GM18511 (cell line): Measurements from ENCODE around the gene PEX11B.
"Not testable (repeated sequence)": the region's sequence is repeated elsewhere in the genome, so short reads cannot be mapped to it uniquely, and the experiment has no call there.

Source experiments
- ATAC-seq: cut with Tn5 transposase; IDR thresholded peaks from one replicate; pipeline ENCODE4 v1.9.1; 2021; ENCODE audit warnings: mild to moderate bottlenecking, moderate library complexity; ENCODE audit not compliant: unreplicated experiment

Gene PEX11B

DNA sequence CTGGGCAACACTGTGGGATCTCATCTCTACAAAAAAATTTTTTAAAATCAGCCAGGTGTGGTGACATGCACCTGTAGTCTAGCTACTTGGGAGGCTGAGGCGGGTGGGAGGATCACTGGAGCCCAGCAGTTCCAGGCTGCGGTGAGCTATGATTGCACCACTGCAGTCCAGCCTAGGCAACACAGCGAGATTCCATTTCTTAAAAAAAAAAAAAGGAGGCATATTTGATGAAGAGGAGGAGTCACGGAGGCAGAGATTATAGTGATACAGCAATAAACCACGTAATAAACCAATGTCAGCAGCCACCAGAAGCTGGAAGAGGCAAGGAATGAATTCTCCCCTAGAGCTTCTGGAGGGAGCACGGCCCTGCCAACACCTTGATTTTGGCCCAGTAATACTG lies 35.3 kb upstream of the PEX11B start:
- ATAC-seq, result no peak

DNA sequence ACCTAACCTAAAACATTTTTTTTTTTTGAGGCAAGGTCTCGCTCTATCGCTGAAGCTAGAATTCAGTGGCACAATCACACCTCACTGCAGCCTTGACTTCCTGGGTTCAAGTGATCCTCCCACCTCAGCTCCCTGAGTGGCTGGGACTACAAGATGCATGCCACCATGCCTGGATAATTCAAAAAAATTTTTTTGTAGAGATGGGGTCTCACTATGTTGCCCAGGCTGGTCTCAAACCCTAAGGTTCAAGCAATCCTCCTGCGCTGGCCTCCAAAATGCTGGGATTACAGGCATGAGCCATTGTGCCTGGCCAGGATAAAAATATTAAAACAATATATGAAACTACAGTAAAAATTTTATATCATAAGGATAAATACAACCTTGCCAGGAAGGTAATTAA lies 34.4 kb upstream of the PEX11B start:
- ATAC-seq, result no peak

DNA sequence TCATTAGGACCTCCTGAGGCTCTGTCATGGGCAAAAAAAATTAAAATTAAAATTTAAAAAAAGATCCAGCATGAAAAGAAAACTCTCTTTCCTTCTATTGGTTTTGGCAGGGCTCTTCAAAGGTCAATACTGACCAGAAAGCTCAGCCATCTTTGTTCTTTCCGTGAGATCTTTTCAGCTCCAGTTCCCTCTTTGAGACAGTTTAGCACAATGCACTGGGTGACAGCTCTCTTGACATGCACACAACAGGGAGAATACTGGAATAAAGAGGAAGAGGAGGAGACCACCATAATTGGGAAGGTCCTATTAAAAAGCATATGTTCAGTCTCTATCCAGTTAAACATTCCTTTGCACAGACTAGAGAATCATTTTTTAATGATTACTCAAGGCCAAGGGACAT lies 33.0 kb upstream of the PEX11B start:
- no peak for ATAC-seq

DNA sequence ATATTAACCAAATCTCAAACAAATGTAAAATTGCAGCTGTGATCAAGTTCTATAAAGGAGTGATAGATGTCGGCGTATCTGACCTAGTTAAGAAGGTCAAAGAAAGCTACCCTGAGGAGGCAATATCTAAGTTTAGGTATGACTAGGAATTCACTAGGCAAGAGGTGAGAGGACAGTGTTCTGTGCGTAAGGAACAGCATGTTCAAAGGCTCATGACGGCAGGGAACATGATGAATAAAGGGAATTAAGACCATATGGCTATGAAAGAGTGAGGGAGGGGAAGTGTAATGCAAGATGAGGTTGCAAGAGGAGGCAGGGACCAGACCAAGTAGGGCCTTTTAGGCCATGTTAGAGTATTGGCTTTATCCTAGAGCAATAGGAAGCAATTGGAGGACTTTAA lies 30.7 kb upstream of the PEX11B start:
- no peak for ATAC-seq

- ATAC-seq, result no peak
Measured at GRCh38 chr1:145947551-145947950, 29.0 kb upstream of the PEX11B start.

- ATAC-seq, result no peak
Measured at GRCh38 chr1:145946477-145946986, 28.0 kb upstream of the PEX11B start.

DNA sequence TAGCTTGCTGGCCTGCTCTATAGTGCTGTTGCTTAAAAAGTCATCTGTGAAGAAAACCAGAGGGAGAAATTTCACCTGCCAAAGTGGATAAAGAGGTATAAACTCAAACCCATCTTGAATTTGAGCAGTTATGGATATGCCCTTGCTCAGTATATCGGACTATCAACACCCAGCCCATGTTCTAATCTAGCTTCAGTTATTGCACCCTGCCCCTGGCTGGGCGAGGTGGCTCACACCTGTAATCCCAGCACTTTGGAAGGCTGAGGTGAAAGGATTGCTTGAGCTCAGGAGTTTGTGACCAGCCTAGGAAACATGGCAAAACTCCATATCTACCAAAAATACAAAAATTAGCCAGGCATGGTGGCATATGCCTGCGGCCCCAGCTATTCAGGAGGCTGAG lies 26.0 kb upstream of the PEX11B start:
- no peak for ATAC-seq

GRCh38 chr1:145942871-145943270 lies 24.4 kb upstream of the PEX11B start:
- ATAC-seq, result no peak

- ATAC-seq, result no peak
Measured at GRCh38 chr1:145942405-145942804, 23.9 kb upstream of the PEX11B start.

GRCh38 chr1:145937436-145937835 lies 18.9 kb upstream of the PEX11B start:
- no peak for ATAC-seq

- ATAC-seq, result no peak
Measured at GRCh38 chr1:145936247-145936646, 17.7 kb upstream of the PEX11B start.

DNA sequence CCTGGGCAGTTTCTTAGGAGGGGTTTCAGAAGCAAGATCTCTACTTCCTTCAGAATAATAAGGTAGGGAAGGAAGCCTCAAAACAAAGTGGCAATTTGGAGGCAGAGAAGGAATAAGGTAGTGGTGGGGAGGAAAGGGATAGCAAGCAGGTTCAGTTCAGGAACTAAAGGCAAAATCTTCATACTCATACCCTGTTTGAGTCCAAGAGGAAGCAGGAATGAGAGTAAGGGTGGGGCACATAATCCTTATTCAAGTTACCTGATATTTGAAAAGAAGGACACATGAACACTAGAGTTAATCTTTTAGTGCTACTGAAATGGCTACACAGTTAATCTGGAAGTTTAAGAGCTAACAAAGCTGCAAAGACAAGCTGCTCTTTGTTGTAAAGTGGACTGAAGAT lies 17.2 kb upstream of the PEX11B start:
- no peak for ATAC-seq

DNA sequence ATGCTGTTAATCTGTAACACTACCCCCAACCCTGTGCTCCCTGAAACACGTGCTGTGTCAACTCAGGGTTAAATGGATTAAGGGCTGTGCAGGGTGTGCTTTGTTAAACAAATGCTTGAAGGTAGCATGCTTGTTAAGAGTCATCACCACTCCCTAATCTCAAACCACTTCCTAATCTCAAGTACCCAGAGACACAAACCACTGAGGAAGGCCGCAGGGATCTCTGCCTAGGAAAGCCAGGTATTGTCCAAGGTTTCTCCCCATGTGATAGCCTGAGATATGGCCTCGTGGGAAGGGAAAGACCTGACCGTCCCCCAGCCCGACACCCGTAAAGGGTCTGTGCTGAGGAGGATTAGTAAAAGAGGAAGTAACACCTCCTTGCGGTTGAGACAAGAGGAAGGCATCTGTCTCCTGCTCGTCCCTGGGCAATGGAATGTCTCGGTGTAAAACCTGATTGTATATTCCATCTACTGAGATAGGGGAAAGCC lies 14.0 kb upstream of the PEX11B start:
- ATAC-seq, result not testable (repeated sequence)

DNA sequence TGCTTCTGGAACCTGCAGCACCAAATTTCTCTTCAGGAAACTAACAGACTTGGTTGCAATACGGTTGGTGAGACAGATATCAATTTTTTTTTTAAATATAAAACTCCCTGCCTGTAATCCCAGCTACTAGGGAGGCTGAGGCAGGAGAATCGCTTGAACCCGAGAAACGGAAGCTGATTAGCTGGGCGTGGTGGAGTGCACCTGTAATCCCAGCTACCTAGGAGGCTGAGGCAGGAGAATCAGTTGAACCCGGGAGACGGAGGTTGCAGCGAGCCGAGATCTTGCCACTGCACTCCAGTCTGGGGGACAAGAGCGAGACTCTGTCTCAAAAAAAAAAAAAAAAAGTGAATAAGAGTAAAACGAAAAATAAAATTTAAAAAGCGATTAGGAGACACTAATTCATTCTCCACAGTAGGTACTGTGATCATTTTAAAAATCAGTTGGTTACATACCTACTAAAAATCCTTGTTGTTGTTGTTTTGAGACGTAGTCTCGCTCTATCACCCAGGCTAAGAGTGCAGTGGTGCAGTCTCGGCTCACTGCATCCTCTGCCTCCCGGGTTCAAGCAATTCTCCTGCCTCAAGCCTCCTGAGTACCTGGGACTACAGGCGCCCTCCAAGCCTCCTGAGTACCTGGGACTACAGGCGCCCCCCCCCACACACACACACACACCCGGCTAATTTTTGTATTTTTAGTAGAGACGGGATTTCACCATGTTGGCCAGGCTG lies 9.6 kb upstream of the PEX11B start:
- no peak for ATAC-seq

- ATAC-seq, result peak; percentile 96
Measured at GRCh38 chr1:145927063-145927886, 8.8 kb upstream of the PEX11B start, which contains the start of gene RBM8A. RBM8A (minus strand) TSS chr1:145927484; CDS start chr1:145927426, 58 bp downstream.

- peak; percentile 18 for ATAC-seq
Measured at GRCh38 chr1:145926686-145927062, 8.2 kb upstream of the PEX11B start.

DNA sequence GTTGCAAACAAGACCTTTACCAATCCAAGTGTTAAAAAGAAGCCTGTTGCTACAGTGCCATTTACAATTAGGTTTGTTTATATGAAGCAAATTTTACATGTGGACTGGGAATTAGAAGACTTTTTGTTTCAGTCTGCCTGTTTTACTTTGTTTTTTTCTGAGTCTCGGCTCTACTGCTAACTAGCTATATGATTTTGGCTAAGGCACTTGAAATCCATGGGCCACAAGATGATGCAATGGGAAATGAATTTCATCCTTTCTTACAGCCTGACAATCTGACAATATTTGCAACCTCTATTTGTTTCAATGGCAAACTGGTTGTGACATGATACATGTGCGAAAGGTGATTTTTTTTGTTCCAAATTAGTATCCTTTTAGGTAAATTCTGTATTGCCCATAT lies 3.7 kb upstream of the PEX11B start:
- ATAC-seq, result no peak

DNA sequence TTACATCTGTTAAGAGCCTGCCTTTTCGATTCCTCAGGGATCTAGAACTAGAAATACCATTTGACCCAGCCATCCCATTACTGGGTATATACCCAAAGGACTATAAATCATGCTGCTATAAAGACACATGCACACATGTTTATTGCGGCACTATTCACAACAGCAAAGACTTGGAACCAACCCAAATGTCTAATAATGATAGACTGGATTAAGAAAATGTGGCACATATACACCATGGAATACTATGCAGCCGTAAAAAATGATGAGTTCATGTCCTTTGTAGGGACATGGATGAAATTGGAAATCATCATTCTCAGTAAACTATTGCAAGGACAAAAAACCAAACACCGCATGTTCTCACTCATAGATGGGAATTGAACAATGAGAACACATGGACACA lies 1.8 kb upstream of the PEX11B start:
- not testable (repeated sequence) for ATAC-seq

DNA sequence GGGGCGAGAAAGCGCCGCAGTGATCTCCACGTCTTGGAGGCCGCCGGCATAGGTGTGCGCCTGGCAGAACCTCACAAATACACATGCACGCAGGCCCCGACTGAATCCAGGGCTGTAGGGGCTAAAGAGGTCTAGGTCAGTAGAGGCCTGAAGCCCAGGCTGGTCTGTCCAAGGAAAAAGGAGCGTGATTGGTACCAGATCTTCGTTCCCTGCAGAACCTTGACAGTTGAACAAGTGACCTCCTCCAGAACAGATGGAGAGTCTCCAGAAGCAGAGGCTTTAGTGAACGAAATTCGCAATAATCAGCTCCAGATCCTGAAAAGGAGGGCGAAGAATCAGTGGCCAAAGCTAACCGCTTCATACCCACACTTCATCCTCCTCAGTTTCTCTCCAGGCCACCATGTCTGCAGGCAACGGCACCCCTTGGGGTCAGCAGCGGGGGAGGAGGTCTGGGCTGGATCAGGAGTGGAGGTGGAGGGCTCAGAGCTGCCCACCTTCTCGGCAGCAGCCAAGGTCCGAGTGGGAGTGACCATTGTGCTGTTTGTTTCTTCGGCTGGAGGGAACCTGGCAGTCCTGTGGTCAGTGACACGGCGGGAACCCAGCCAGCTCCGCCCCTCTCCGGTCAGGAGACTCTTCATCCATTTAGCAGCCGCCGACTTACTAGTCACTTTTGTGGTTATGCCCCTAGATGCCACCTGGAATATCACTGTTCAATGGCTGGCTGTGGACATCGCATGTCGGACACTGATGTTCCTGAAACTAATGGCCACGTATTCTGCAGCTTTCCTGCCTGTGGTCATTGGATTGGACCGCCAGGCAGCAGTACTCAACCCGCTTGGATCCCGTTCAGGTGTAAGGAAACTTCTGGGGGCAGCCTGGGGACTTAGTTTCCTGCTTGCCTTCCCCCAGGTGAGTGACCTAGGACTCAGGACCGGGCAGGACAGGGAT lies 749 bp upstream of the PEX11B start:
- peak; percentile 90 for ATAC-seq

GRCh38 chr1:145917595-145917994 lies 922 bp downstream of the PEX11B start:
- no peak for ATAC-seq

- no peak for ATAC-seq
Measured at GRCh38 chr1:145916745-145917144, 1.8 kb downstream of the PEX11B start.
